ENCODE measurements around the gene FCHSD2. TPM values are rescaled to one million over a fixed set of nuclear protein-coding genes. Genes with fewer than 3 reads are reported as not detected.

Gene FCHSD2
- total RNA-seq, 1 donor, result 34.0 TPM

- Histone ChIP-seq H3K79me2 (ENCODE audit: insufficient read depth, low read length) (peaks cover 15% of the 10 kb centered on the region), H4K20me1 (ENCODE audit: insufficient read depth, low read length) (peaks cover 6% of the 10 kb centered on the region), H3K27ac (ENCODE audit: low read depth, low read length) (no peak overlapping the region), H3K4me2 (ENCODE audit: insufficient read depth, low read length) (no peak overlapping the region), H3K9me3 (ENCODE audit: low read depth, low read length) (no peaks in the 10 kb centered on the region), H3K4me1 (ENCODE audit: insufficient read depth, low read length) (peaks cover 24% of the 10 kb centered on the region), H3K4me3 (ENCODE audit: insufficient read depth, low read length) (no peak overlapping the region), H3K36me3 (ENCODE audit: insufficient read depth, low read length) (peaks cover 8% of the 10 kb centered on the region), H3K27me3 (ENCODE audit: insufficient read depth, low read length) (no peaks in the 10 kb centered on the region), H2AFZ (ENCODE audit: low read length) (no peak overlapping the region)
- no peak for TF ChIP-seq CTCF (IDR thresholded peaks at IDR 0.05; ENCODE audit: extremely low read depth, low read depth, low read length)
- DNase-seq (ENCODE audit: insufficient read length, low spot score, missing footprints), result no peak
Observed at GRCh38 chr11:72818971-72819370, 323.1 kb downstream of the FCHSD2 start.

GRCh38 chr11:72817966-72818365 lies 324.2 kb downstream of the FCHSD2 start:
- DNase-seq (ENCODE audit: insufficient read length, low spot score, missing footprints), result no peak
- Histone ChIP-seq H3K4me2 (ENCODE audit: insufficient read depth, low read length) (no peak overlapping the region), H3K27ac (ENCODE audit: low read depth, low read length) (no peak overlapping the region), H3K79me2 (ENCODE audit: insufficient read depth, low read length) (peaks cover 17% of the 10 kb centered on the region), H3K27me3 (ENCODE audit: insufficient read depth, low read length) (no peaks in the 10 kb centered on the region), H3K9me3 (ENCODE audit: low read depth, low read length) (no peaks in the 10 kb centered on the region), H3K4me3 (ENCODE audit: insufficient read depth, low read length) (no peak overlapping the region), H3K36me3 (ENCODE audit: insufficient read depth, low read length) (peaks cover 5% of the 10 kb centered on the region), H2AFZ (ENCODE audit: low read length) (no peak overlapping the region), H3K4me1 (ENCODE audit: insufficient read depth, low read length) (peaks cover 33% of the 10 kb centered on the region), H4K20me1 (ENCODE audit: insufficient read depth, low read length) (peaks cover 3% of the 10 kb centered on the region)
- no peak for TF ChIP-seq CTCF (IDR thresholded peaks at IDR 0.05; ENCODE audit: extremely low read depth, low read depth, low read length)

- peaks cover 29% of the 10 kb centered on the region for H3K79me2 ChIP-seq (ENCODE audit: insufficient read depth, low read length)
- no peak overlapping the region for H3K4me2 ChIP-seq (ENCODE audit: insufficient read depth, low read length)
- no peaks in the 10 kb centered on the region for H3K27me3 ChIP-seq (ENCODE audit: insufficient read depth, low read length)
- peaks cover 5% of the 10 kb centered on the region for H3K36me3 ChIP-seq (ENCODE audit: insufficient read depth, low read length)
- no peaks in the 10 kb centered on the region for H3K9me3 ChIP-seq (ENCODE audit: low read depth, low read length)
- no peak overlapping the region for H3K4me3 ChIP-seq (ENCODE audit: insufficient read depth, low read length)
- peaks cover 3% of the 10 kb centered on the region for H4K20me1 ChIP-seq (ENCODE audit: insufficient read depth, low read length)
- H3K4me1 ChIP-seq (ENCODE audit: insufficient read depth, low read length), result peaks cover 36% of the 10 kb centered on the region
- no peak for TF ChIP-seq CTCF (IDR thresholded peaks at IDR 0.05; ENCODE audit: extremely low read depth, low read depth, low read length)
- no peak for DNase-seq (ENCODE audit: insufficient read length, low spot score, missing footprints)
- no peak overlapping the region for H2AFZ ChIP-seq (ENCODE audit: low read length)
- no peak overlapping the region for H3K27ac ChIP-seq (ENCODE audit: low read depth, low read length)
Observed at GRCh38 chr11:72816404-72816990, 325.6 kb downstream of the FCHSD2 start.

GRCh38 chr11:72815110-72815618 lies 327.0 kb downstream of the FCHSD2 start:
- Histone ChIP-seq H3K27ac (ENCODE audit: low read depth, low read length) (peak overlapping the region; percentile 97), H2AFZ (ENCODE audit: low read length) (peak overlapping the region; percentile 65), H3K4me2 (ENCODE audit: insufficient read depth, low read length) (peak overlapping the region; percentile 90), H3K36me3 (ENCODE audit: insufficient read depth, low read length) (peaks cover 10% of the 10 kb centered on the region), H3K4me1 (ENCODE audit: insufficient read depth, low read length) (peaks cover 31% of the 10 kb centered on the region), H4K20me1 (ENCODE audit: insufficient read depth, low read length) (peaks cover 3% of the 10 kb centered on the region), H3K27me3 (ENCODE audit: insufficient read depth, low read length) (no peaks in the 10 kb centered on the region), H3K4me3 (ENCODE audit: insufficient read depth, low read length) (peak overlapping the region; percentile 79), H3K79me2 (ENCODE audit: insufficient read depth, low read length) (peaks cover 34% of the 10 kb centered on the region), H3K9me3 (ENCODE audit: low read depth, low read length) (no peaks in the 10 kb centered on the region)
- TF ChIP-seq CTCF (IDR thresholded peaks at IDR 0.05; ENCODE audit: extremely low read depth, low read depth, low read length), result no peak
- DNase-seq (ENCODE audit: insufficient read length, low spot score, missing footprints), result peak; percentile 77
